ENCODE results near the gene CKS2.
A peak's percentile ranks its signal among the peaks of the same experiment; 100 is the strongest.
"Not testable (repeated sequence)": the region's sequence is repeated elsewhere in the genome, so short reads cannot be mapped to it uniquely, and the experiment has no call there.

The CKS2 gene

GRCh38 chr9:89293014-89293413, 18.0 kb upstream of the CKS2 start:
- Histone ChIP-seq H3K9ac (ENCODE audit: low read length) (no peak overlapping the region), H3K36me3 (ENCODE audit: control insufficient read depth in 1 of 2, insufficient read depth in 2 of 2, low read depth in 1 of 2, low read length in 2 of 2) (no peaks in the 10 kb centered on the region), H3K4me2 (ENCODE audit: low read length, poor library complexity, severe bottlenecking) (no peak overlapping the region), H2BK12ac (ENCODE audit: low read length in 2 of 2) (no peak overlapping the region), H3K23ac (ENCODE audit: low read length in 2 of 2) (no peak overlapping the region), H3K4me1 (ENCODE audit: control insufficient read depth, insufficient read depth, low read depth, low read length) (no peaks in the 10 kb centered on the region), H3K79me1 (replicated peaks; ENCODE audit: low read length, poor library complexity, severe bottlenecking) (no peaks in the 10 kb centered on the region), H3K4me3 (ENCODE audit: insufficient read depth in 1 of 2, low read depth in 1 of 2, low read length in 2 of 2) (no peak overlapping the region), H3K4ac (ENCODE audit: low read depth in 1 of 2, low read length in 2 of 2) (no peak overlapping the region), H3K9me3 (ENCODE audit: control insufficient read depth, low read length) (peaks cover 2% of the 10 kb centered on the region), H3K27ac (ENCODE audit: low read length, poor library complexity, severe bottlenecking) (no peak overlapping the region), H2BK15ac (ENCODE audit: low read depth, poor library complexity, severe bottlenecking) (no peak overlapping the region), H3K18ac (ENCODE audit: low read depth in 1 of 2, low read length in 2 of 2) (no peak overlapping the region), H3K27me3 (ENCODE audit: control insufficient read depth in 1 of 2, insufficient read depth in 1 of 2, low read length in 2 of 2) (no peaks in the 10 kb centered on the region), H2AK5ac (ENCODE audit: low read length, severe bottlenecking) (no peak overlapping the region), H2AFZ (ENCODE audit: low read depth, low read length) (no peak overlapping the region), H2BK5ac (ENCODE audit: low read depth, low read length, poor library complexity, severe bottlenecking) (no peak overlapping the region), H4K8ac (ENCODE audit: low read length) (no peak overlapping the region), H4K91ac (ENCODE audit: low read length) (no peak overlapping the region), H2BK120ac (ENCODE audit: low read depth, low read length) (no peak overlapping the region), H3K14ac (ENCODE audit: low read length in 2 of 2) (no peak overlapping the region)
- no CpG with 5 or more reads among the region's 1 CpG for WGBS
- no peak for DNase-seq

DNA sequence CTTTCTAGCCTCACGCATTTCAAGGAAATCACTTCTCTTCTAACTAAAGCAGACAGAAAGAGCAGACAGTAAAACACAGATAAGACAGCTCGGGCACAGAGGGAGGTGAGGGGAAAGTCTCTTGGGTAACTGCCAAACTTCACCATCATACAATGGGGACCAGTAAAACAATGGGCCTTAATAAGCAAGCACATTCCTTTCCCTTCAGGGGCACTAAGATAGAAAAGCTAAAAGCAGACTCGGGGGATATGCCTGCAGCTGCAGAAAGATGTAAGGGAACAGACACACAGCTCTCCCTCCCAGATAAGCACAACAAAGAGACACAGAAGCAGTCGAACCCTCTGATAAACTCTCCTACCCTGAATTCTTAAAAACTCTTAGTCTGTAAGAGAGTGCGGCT, 15.6 kb upstream of the CKS2 start:
- WGBS = 80% methylated on average over 5 of the region's 5 CpGs
- no peak for DNase-seq

GRCh38 chr9:89301996-89302395, 9.0 kb upstream of the CKS2 start:
- H3K4ac ChIP-seq (ENCODE audit: low read depth in 1 of 2, low read length in 2 of 2); H3K4me1 ChIP-seq (ENCODE audit: control insufficient read depth, insufficient read depth, low read depth, low read length); H3K27me3 ChIP-seq (ENCODE audit: control insufficient read depth in 1 of 2, insufficient read depth in 1 of 2, low read length in 2 of 2); H3K36me3 ChIP-seq (ENCODE audit: control insufficient read depth in 1 of 2, insufficient read depth in 2 of 2, low read depth in 1 of 2, low read length in 2 of 2); H3K79me1 ChIP-seq (replicated peaks; ENCODE audit: low read length, poor library complexity, severe bottlenecking); H3K9ac ChIP-seq (ENCODE audit: low read length); H3K27ac ChIP-seq (ENCODE audit: low read length, poor library complexity, severe bottlenecking); H2BK15ac ChIP-seq (ENCODE audit: low read depth, poor library complexity, severe bottlenecking); H3K9me3 ChIP-seq (ENCODE audit: control insufficient read depth, low read length); H2AFZ ChIP-seq (ENCODE audit: low read depth, low read length); DNase-seq; H2BK12ac ChIP-seq (ENCODE audit: low read length in 2 of 2); H4K91ac ChIP-seq (ENCODE audit: low read length); H4K8ac ChIP-seq (ENCODE audit: low read length); H3K23ac ChIP-seq (ENCODE audit: low read length in 2 of 2); H3K14ac ChIP-seq (ENCODE audit: low read length in 2 of 2); H2BK5ac ChIP-seq (ENCODE audit: low read depth, low read length, poor library complexity, severe bottlenecking); H3K4me2 ChIP-seq (ENCODE audit: low read length, poor library complexity, severe bottlenecking); H2AK5ac ChIP-seq (ENCODE audit: low read length, severe bottlenecking); H3K4me3 ChIP-seq (ENCODE audit: insufficient read depth in 1 of 2, low read depth in 1 of 2, low read length in 2 of 2); H3K18ac ChIP-seq (ENCODE audit: low read depth in 1 of 2, low read length in 2 of 2); H2BK120ac ChIP-seq (ENCODE audit: low read depth, low read length): not testable (repeated sequence)
- WGBS = 67% methylated on average over 1 of the region's 2 CpGs

More for the DNA sequence above, 15.6 kb upstream of the CKS2 start:
- H3K9me3 ChIP-seq (ENCODE audit: control insufficient read depth, low read length) = peaks cover 2% of the 10 kb centered on the region
- no peak overlapping the region for H3K14ac ChIP-seq (ENCODE audit: low read length in 2 of 2)
- no peak overlapping the region for H2BK5ac ChIP-seq (ENCODE audit: low read depth, low read length, poor library complexity, severe bottlenecking)
- no peaks in the 10 kb centered on the region for H3K27me3 ChIP-seq (ENCODE audit: control insufficient read depth in 1 of 2, insufficient read depth in 1 of 2, low read length in 2 of 2)
- no peak overlapping the region for H3K18ac ChIP-seq (ENCODE audit: low read depth in 1 of 2, low read length in 2 of 2)
- no peak overlapping the region for H3K23ac ChIP-seq (ENCODE audit: low read length in 2 of 2)
- H3K9ac ChIP-seq (ENCODE audit: low read length) = no peak overlapping the region
- H3K4ac ChIP-seq (ENCODE audit: low read depth in 1 of 2, low read length in 2 of 2) = no peak overlapping the region
- no peak overlapping the region for H2BK12ac ChIP-seq (ENCODE audit: low read length in 2 of 2)
- H3K4me3 ChIP-seq (ENCODE audit: insufficient read depth in 1 of 2, low read depth in 1 of 2, low read length in 2 of 2) = no peak overlapping the region
- H4K8ac ChIP-seq (ENCODE audit: low read length) = no peak overlapping the region
- no peak overlapping the region for H3K4me2 ChIP-seq (ENCODE audit: low read length, poor library complexity, severe bottlenecking)
- H3K4me1 ChIP-seq (ENCODE audit: control insufficient read depth, insufficient read depth, low read depth, low read length) = no peaks in the 10 kb centered on the region
- no peaks in the 10 kb centered on the region for H3K79me1 ChIP-seq (replicated peaks; ENCODE audit: low read length, poor library complexity, severe bottlenecking)
- H2BK15ac ChIP-seq (ENCODE audit: low read depth, poor library complexity, severe bottlenecking) = no peak overlapping the region
- no peak overlapping the region for H2BK120ac ChIP-seq (ENCODE audit: low read depth, low read length)
- H3K36me3 ChIP-seq (ENCODE audit: control insufficient read depth in 1 of 2, insufficient read depth in 2 of 2, low read depth in 1 of 2, low read length in 2 of 2) = no peaks in the 10 kb centered on the region
- H4K91ac ChIP-seq (ENCODE audit: low read length) = no peak overlapping the region
- no peak overlapping the region for H2AFZ ChIP-seq (ENCODE audit: low read depth, low read length)
- H3K27ac ChIP-seq (ENCODE audit: low read length, poor library complexity, severe bottlenecking) = no peak overlapping the region
- H2AK5ac ChIP-seq (ENCODE audit: low read length, severe bottlenecking) = no peak overlapping the region

DNA sequence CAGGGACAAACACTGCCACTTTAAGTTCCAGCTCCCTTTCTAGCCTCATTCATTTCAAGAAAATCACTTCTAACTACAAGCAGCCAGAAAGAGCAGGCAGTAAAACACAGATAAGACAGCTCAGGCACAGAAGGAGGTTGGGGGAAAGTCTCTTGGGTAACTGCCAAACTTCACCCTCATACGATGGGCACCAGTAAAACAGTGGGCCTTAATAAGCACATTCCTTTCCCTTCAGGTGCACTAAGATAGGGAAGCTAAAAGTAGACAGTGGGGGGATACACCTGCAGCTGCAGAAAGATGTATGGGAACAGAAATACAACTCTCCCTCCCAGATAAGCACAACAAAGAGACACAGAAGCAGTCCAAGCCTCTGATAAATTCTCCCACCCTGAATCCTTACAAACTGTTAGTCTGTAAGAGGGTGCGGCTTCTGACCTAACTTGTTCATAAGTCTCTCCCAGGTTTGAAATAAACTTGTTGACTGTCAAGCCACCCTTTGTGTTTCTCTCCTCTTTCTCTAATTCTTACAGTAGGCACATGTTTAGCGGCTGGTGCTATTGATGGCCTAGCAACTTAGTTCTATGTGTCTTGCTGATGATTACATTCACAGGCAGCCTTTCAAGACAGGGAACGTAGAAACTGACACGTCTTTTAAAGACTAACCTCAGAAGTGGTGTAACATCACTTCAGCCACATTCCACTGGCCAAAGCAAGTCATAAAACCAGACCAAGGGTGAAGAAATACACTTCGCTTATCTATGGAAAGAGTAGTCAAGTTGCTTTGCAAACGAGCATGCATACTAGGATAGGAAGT, 6.8 kb upstream of the CKS2 start:
- Histone ChIP-seq H3K4me3 (ENCODE audit: insufficient read depth in 1 of 2, low read depth in 1 of 2, low read length in 2 of 2) (no peak overlapping the region), H4K91ac (ENCODE audit: low read length) (no peak overlapping the region), H3K4me2 (ENCODE audit: low read length, poor library complexity, severe bottlenecking) (no peak overlapping the region), H3K14ac (ENCODE audit: low read length in 2 of 2) (no peak overlapping the region), H2BK120ac (ENCODE audit: low read depth, low read length) (no peak overlapping the region), H3K18ac (ENCODE audit: low read depth in 1 of 2, low read length in 2 of 2) (no peak overlapping the region), H4K8ac (ENCODE audit: low read length) (no peak overlapping the region), H3K27me3 (ENCODE audit: control insufficient read depth in 1 of 2, insufficient read depth in 1 of 2, low read length in 2 of 2) (no peaks in the 10 kb centered on the region), H3K4me1 (ENCODE audit: control insufficient read depth, insufficient read depth, low read depth, low read length) (no peaks in the 10 kb centered on the region), H2BK12ac (ENCODE audit: low read length in 2 of 2) (no peak overlapping the region), H2AFZ (ENCODE audit: low read depth, low read length) (peak overlapping the region; percentile 27), H3K79me1 (replicated peaks; ENCODE audit: low read length, poor library complexity, severe bottlenecking) (no peaks in the 10 kb centered on the region), H2BK15ac (ENCODE audit: low read depth, poor library complexity, severe bottlenecking) (no peak overlapping the region), H2AK5ac (ENCODE audit: low read length, severe bottlenecking) (no peak overlapping the region), H3K23ac (ENCODE audit: low read length in 2 of 2) (no peak overlapping the region), H3K9ac (ENCODE audit: low read length) (no peak overlapping the region), H3K27ac (ENCODE audit: low read length, poor library complexity, severe bottlenecking) (no peak overlapping the region), H2BK5ac (ENCODE audit: low read depth, low read length, poor library complexity, severe bottlenecking) (no peak overlapping the region), H3K4ac (ENCODE audit: low read depth in 1 of 2, low read length in 2 of 2) (no peak overlapping the region), H3K36me3 (ENCODE audit: control insufficient read depth in 1 of 2, insufficient read depth in 2 of 2, low read depth in 1 of 2, low read length in 2 of 2) (peaks cover 0 to 16% of the 10 kb centered on the region in 2 experiments), H3K9me3 (ENCODE audit: control insufficient read depth, low read length) (no peaks in the 10 kb centered on the region)
- DNase-seq = peak; percentile 73
- 73% methylated on average over 6 of the region's 7 CpGs for WGBS
